HL-60 (cell line): ENCODE data around the gene COG2.

Source experiments
- DNase-seq, 2 experiments: peaks; one replicate each; pipeline ENCODE4 v3.0.0-alpha.2; 2010 to 2020; ENCODE audit warnings: low read depth in 1 of 2, low spot score in 1 of 2
- H3K27ac ChIP-seq: fragments of 250-450 bp; sonication (Bioruptor Pico); replicated peaks from 2 replicates; pipeline ENCODE4 v1.5.1; 2020; ENCODE audit warnings: mild to moderate bottlenecking, moderate library complexity
- H3K27me3 ChIP-seq: fragments of 250-450 bp; sonication (Bioruptor Pico); 2 replicates; pipeline ENCODE4 v1.5.1; 2021; ENCODE audit warnings: mild to moderate bottlenecking, moderate library complexity; ENCODE audit not compliant: insufficient read depth, poor library complexity, severe bottlenecking
- H3K4me3 ChIP-seq: replicated peaks from 2 replicates; pipeline ENCODE4 v1.5.1; 2011; ENCODE audit warnings: mild to moderate bottlenecking, control low read depth, low read length; ENCODE audit not compliant: insufficient read depth
- GABPA ChIP-seq: IDR thresholded peaks from 2 replicates; pipeline ENCODE4 v1.6.1; 2012; ENCODE audit warnings: low read depth
- POLR2AphosphoS5 ChIP-seq: IDR thresholded peaks from 2 replicates; pipeline ENCODE4 v1.6.1; 2012; ENCODE audit warnings: low read depth
- SPI1 ChIP-seq: IDR thresholded peaks from 2 replicates; pipeline ENCODE4 v1.6.1; 2012; ENCODE audit warnings: low read depth, mild to moderate bottlenecking, borderline replicate concordance
- TF ChIP-seq, protein P1 (sequence below): IDR thresholded peaks from one replicate; pipeline ENCODE4 v1.5.1; 2011; ENCODE audit warnings: low read length, control low read depth, inconsistent platforms; ENCODE audit not compliant: insufficient read depth
- TF ChIP-seq, protein P2 (sequence below): IDR thresholded peaks from 2 replicates; pipeline ENCODE4 v1.6.1; 2012; ENCODE audit warnings: low read depth; ENCODE audit not compliant: insufficient replicate concordance

The COG2 gene

DNA sequence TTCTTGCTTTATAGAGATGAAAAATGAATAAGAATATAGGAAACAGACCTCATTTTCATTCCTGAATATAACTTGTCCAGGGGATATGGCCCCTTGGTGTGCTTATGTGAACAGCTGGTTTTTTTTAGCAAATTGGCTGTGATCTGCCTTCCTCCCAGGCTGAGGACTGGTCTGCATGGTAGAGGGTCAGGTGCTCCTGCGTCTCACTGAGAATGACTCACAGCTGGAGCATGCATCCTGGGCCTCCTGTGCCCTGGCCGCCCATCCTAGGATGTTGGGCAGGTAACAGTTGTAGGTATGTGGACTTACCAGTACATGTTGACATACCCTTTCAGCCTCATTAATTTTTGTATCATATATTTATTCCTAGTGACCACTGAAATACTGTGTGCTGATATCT lies 41.9 kb downstream of the COG2 start:
- Histone ChIP-seq H3K4me3 (no peak overlapping the region), H3K27ac (no peak overlapping the region), H3K27me3 (no peaks in the 10 kb centered on the region)
- TF ChIP-seq, protein P1, sequence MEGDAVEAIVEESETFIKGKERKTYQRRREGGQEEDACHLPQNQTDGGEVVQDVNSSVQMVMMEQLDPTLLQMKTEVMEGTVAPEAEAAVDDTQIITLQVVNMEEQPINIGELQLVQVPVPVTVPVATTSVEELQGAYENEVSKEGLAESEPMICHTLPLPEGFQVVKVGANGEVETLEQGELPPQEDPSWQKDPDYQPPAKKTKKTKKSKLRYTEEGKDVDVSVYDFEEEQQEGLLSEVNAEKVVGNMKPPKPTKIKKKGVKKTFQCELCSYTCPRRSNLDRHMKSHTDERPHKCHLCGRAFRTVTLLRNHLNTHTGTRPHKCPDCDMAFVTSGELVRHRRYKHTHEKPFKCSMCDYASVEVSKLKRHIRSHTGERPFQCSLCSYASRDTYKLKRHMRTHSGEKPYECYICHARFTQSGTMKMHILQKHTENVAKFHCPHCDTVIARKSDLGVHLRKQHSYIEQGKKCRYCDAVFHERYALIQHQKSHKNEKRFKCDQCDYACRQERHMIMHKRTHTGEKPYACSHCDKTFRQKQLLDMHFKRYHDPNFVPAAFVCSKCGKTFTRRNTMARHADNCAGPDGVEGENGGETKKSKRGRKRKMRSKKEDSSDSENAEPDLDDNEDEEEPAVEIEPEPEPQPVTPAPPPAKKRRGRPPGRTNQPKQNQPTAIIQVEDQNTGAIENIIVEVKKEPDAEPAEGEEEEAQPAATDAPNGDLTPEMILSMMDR: no peak
- TF ChIP-seq POLR2AphosphoS5 (no peak), GABPA (no peak), SPI1 (no peak)
- TF ChIP-seq, protein P2, sequence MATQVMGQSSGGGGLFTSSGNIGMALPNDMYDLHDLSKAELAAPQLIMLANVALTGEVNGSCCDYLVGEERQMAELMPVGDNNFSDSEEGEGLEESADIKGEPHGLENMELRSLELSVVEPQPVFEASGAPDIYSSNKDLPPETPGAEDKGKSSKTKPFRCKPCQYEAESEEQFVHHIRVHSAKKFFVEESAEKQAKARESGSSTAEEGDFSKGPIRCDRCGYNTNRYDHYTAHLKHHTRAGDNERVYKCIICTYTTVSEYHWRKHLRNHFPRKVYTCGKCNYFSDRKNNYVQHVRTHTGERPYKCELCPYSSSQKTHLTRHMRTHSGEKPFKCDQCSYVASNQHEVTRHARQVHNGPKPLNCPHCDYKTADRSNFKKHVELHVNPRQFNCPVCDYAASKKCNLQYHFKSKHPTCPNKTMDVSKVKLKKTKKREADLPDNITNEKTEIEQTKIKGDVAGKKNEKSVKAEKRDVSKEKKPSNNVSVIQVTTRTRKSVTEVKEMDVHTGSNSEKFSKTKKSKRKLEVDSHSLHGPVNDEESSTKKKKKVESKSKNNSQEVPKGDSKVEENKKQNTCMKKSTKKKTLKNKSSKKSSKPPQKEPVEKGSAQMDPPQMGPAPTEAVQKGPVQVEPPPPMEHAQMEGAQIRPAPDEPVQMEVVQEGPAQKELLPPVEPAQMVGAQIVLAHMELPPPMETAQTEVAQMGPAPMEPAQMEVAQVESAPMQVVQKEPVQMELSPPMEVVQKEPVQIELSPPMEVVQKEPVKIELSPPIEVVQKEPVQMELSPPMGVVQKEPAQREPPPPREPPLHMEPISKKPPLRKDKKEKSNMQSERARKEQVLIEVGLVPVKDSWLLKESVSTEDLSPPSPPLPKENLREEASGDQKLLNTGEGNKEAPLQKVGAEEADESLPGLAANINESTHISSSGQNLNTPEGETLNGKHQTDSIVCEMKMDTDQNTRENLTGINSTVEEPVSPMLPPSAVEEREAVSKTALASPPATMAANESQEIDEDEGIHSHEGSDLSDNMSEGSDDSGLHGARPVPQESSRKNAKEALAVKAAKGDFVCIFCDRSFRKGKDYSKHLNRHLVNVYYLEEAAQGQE: no peak
- DNase-seq: no peak

DNA sequence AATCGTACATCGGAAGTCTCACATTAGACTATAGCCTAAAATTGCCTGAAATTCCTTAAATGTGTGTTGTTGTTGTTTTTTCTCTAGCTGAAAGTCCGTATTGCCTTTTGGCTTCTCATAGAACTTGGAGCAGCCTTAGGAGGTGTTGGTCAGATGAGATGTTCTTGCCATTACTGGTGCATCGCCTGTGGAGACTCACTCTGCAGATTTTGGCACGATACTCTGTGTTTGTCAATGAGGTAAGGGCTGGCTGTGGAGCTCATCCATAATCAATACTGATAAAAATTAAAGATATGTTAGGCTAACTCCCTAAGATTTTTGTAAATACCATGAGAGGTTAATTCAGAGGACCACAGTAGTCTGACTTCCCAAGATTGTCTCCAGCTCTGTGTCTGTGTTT lies 42.7 kb downstream of the COG2 start:
- TF ChIP-seq SPI1 (no peak), POLR2AphosphoS5 (no peak), GABPA (no peak)
- TF ChIP-seq, protein P2: no peak
- TF ChIP-seq, protein P1: no peak
- Histone ChIP-seq H3K27me3 (no peaks in the 10 kb centered on the region), H3K4me3 (no peak overlapping the region), H3K27ac (no peak overlapping the region)
- no peak for DNase-seq

DNA sequence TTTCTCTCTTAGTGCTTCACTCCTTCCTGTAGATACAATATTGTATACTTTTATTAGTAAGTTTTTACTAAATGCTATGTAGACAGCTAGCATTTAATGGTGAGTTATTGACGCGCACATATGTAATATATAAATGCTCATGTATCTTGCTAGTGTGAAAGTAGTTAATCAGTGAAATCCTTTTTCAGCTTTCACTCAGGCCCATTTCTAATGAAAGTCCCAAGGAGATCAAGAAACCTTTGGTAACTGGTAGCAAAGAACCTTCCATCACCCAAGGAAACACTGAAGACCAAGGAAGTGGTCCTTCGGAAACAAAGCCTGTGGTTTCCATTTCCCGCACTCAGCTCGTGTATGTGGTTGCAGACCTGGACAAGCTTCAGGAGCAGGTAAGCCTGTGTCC lies 44.5 kb downstream of the COG2 start:
- H3K27me3 ChIP-seq: no peaks in the 10 kb centered on the region
- no peak overlapping the region for H3K27ac ChIP-seq
- TF ChIP-seq POLR2AphosphoS5 (no peak), GABPA (no peak), SPI1 (no peak)
- TF ChIP-seq, protein P2: no peak
- TF ChIP-seq, protein P1: no peak
- H3K4me3 ChIP-seq: no peak overlapping the region
- no peak for DNase-seq
